Measurements from ENCODE around the gene RPS10.

Gene RPS10

DNA sequence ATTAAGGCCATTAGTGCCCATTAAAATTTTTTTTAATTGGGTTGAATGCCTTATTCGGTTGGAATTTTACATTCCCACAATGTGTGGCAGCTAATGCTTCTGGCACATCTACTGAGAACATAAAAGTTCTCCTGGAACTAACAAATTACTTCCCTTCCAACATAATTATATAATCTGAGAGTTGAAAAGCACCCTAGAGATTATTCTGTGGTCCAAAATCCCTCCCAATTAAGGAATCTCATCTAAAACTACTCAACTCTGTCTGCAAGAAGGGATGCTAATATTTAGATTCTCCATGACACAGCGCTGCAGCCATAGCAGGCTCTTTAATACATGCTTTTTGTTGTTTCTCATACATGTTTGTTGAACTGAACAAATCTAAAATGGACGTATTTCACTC lies 37.4 kb downstream of the RPS10 start:
- no peak for DNase-seq (ENCODE audit: extremely low spot score)
- TF ChIP-seq, protein P1, sequence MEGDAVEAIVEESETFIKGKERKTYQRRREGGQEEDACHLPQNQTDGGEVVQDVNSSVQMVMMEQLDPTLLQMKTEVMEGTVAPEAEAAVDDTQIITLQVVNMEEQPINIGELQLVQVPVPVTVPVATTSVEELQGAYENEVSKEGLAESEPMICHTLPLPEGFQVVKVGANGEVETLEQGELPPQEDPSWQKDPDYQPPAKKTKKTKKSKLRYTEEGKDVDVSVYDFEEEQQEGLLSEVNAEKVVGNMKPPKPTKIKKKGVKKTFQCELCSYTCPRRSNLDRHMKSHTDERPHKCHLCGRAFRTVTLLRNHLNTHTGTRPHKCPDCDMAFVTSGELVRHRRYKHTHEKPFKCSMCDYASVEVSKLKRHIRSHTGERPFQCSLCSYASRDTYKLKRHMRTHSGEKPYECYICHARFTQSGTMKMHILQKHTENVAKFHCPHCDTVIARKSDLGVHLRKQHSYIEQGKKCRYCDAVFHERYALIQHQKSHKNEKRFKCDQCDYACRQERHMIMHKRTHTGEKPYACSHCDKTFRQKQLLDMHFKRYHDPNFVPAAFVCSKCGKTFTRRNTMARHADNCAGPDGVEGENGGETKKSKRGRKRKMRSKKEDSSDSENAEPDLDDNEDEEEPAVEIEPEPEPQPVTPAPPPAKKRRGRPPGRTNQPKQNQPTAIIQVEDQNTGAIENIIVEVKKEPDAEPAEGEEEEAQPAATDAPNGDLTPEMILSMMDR (IDR thresholded peaks at IDR 0.05; ENCODE audit: control extremely low read depth, extremely low read depth, low read depth, missing control alignments), result no peak
- ChIA-PET POLR2A (no interaction called here), CTCF (interaction anchor here (1.3 kb wide), 1 partner anchor 193 kb away, joined by 3 read pairs; no protein-coding TSS in a partner anchor)

- POLR2A ChIA-PET, result no interaction called here
- CTCF ChIA-PET, result interaction anchor here (0.6 to 1.4 kb wide), 7 partner anchors 18 to 139 kb away, joined by 3 to 5 read pairs (median 3); no protein-coding TSS in a partner anchor
- TF ChIP-seq, protein P1 (IDR thresholded peaks at IDR 0.05; ENCODE audit: control extremely low read depth, extremely low read depth, low read depth, missing control alignments), result no peak
- no peak for DNase-seq (ENCODE audit: extremely low spot score)
Observed at GRCh38 chr6:34386316-34387137, 39.3 kb downstream of the RPS10 start.

- DNase-seq (ENCODE audit: extremely low spot score), result no peak
- ChIA-PET POLR2A (no interaction called here), CTCF (interaction anchor here (1.0 to 1.4 kb wide), 2 partner anchors 30 to 138 kb away, joined by 3 to 5 read pairs; no protein-coding TSS in a partner anchor)
- TF ChIP-seq, protein P1 (IDR thresholded peaks at IDR 0.05; ENCODE audit: control extremely low read depth, extremely low read depth, low read depth, missing control alignments), result no peak
Observed at GRCh38 chr6:34385793-34386195, 40.1 kb downstream of the RPS10 start.

DNA sequence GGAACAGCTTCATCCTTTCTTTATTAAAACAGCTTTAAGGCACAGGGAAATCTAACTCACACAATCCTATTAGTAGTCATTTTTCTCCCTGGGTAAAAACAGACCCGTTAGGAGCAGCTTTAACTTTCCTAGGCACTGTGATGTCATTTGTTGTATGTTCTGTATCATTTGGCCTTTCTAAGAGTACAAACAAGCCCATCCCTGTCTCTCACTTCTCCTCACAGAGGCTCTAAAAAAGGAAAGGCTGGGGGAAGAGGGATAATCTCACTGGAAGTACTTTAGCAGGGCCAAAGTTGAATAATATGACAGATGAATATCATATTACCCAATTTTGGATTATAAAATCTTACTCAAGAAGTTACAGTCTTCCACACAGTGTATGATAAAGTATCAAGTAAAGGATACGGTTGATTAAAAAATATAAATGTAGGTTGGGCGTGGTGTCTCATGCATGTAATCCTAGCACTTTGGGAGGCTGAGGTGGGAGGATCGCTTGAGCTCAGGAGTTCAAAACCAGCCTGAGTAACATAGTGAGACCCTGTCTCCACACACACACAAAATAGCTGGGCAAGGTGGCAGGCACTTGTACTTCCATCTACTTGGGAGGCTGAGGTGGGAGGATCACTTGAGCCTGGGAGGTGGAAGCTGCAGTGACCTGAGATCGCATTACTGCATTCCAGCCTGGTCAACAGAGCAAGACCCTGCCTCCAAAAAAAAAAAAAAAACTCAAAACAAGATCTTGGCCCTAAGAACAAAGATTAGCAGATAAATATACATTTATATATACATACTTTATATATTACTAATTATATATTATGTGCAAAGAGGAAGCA lies 41.3 kb downstream of the RPS10 start:
- POLR2A ChIA-PET, result no interaction called here
- CTCF ChIA-PET, result interaction anchor here (0.8 to 2.5 kb wide), 4 partner anchors 19 to 224 kb away, joined by 3 to 11 read pairs (median 3); no protein-coding TSS in a partner anchor
- TF ChIP-seq, protein P1 (IDR thresholded peaks at IDR 0.05; ENCODE audit: control extremely low read depth, extremely low read depth, low read depth, missing control alignments), result no peak
- no peak for DNase-seq (ENCODE audit: extremely low spot score)

DNA sequence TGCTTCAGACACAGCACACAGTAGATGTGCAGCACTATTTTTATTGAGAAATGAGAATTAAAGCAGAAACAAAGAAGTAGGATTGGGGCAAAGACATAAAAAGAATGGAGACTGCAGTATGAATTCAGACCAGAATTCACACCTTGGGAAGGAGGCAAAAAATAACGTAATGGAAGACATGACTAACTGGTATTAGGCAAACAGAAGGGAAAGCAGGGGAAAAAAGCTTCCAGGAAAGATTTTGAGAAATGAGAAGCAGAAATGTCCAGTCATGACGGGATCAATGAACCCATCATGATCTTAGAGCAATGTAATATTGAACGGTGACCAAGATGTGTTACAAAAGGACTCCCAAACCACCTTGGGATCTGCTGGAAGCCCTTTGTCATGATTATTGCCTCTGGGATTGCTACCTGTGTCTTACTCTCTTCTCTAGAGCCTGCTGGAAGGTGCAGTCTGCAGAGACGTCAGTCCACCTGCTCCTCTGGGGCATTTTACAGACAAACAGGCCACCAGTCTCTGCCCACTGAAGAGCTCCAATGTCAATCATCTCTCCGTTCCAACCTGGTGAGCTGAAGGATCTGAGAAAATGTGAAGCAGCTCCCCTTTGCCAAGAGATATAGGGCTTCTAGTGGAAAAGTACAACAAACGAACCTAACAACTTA lies 42.1 kb downstream of the RPS10 start:
- POLR2A ChIA-PET, result interaction anchor here (0.6 to 1.0 kb wide), 2 partner anchors 83 to 259 kb away, joined by 3 to 5 read pairs; no protein-coding TSS in a partner anchor
- no peak for DNase-seq (ENCODE audit: extremely low spot score)
- TF ChIP-seq, protein P1 (IDR thresholded peaks at IDR 0.05; ENCODE audit: control extremely low read depth, extremely low read depth, low read depth, missing control alignments), result no peak
- CTCF ChIA-PET, result interaction anchor here (0.8 to 2.5 kb wide), 4 partner anchors 19 to 225 kb away, joined by 3 to 11 read pairs (median 3); no protein-coding TSS in a partner anchor

All from GM10248 (cell line).